Activated CD8-positive, alpha-beta memory T cell treated with anti-CD3 and anti-CD28 coated beads, Interleukin-2, amount 50 U/mL, for 24 hours (primary cell): ENCODE measurements around the gene VSTM2B.

Experiments used
- DNase-seq: peaks from one replicate; pipeline ENCODE4 v3.0.0-alpha.2; 2020; ENCODE audit errors: extremely low read depth

The VSTM2B gene

GRCh38 chr19:29566496-29567054 is 40.8 kb downstream of the VSTM2B start:
- no peak for DNase-seq

GRCh38 chr19:29567366-29567915 is 41.6 kb downstream of the VSTM2B start:
- DNase-seq: no peak

GRCh38 chr19:29568036-29569025 is 42.5 kb downstream of the VSTM2B start:
- DNase-seq: no peak

- DNase-seq: no peak
Observed at GRCh38 chr19:29569038-29569911, 43.5 kb downstream of the VSTM2B start.

GRCh38 chr19:29571181-29571580 is 45.4 kb downstream of the VSTM2B start:
- DNase-seq: no peak

- no peak for DNase-seq
Observed at GRCh38 chr19:29573486-29573885, 47.7 kb downstream of the VSTM2B start.

GRCh38 chr19:29574510-29574909 is 48.7 kb downstream of the VSTM2B start:
- DNase-seq: no peak

- no peak for DNase-seq
Observed at GRCh38 chr19:29576046-29576606, 50.3 kb downstream of the VSTM2B start.

- DNase-seq: peak; percentile 7
Observed at GRCh38 chr19:29576761-29577648, 51.2 kb downstream of the VSTM2B start.

- DNase-seq: no peak
Observed at GRCh38 chr19:29577649-29577963, 51.8 kb downstream of the VSTM2B start.

- DNase-seq: no peak
Observed at GRCh38 chr19:29578349-29578748, 52.6 kb downstream of the VSTM2B start.

GRCh38 chr19:29579308-29579910 is 53.6 kb downstream of the VSTM2B start:
- no peak for DNase-seq

- DNase-seq: no peak
Observed at GRCh38 chr19:29581398-29581797, 55.6 kb downstream of the VSTM2B start.

GRCh38 chr19:29583196-29583999 is 57.6 kb downstream of the VSTM2B start:
- DNase-seq: no peak

- no peak for DNase-seq
Observed at GRCh38 chr19:29586401-29586800, 60.6 kb downstream of the VSTM2B start.

GRCh38 chr19:29587059-29587458 is 61.3 kb downstream of the VSTM2B start:
- DNase-seq: no peak

GRCh38 chr19:29587518-29587986 is 61.8 kb downstream of the VSTM2B start:
- peak; percentile 42 for DNase-seq

- no peak for DNase-seq
Observed at GRCh38 chr19:29588095-29588494, 62.3 kb downstream of the VSTM2B start.

- DNase-seq: no peak
Observed at GRCh38 chr19:29590278-29590677, 64.5 kb downstream of the VSTM2B start.
